OCI-LY3 (cell line): ENCODE results near the gene TPP1.

Experiments
- CTCF ChIP-seq: fragments of 200-600, 300-600 bp; sonication (generic); IDR thresholded peaks from 2 replicates; pipeline ENCODE4 v1.5.1; 2014; ENCODE audit warnings: antibody characterized with exemption, low read length, low read depth
- EZH2phosphoT487 ChIP-seq: fragments of 200-600 bp; shearing (Covaris generic); IDR thresholded peaks from 2 replicates; pipeline ENCODE4 v1.6.1; 2018; ENCODE audit warnings: antibody characterized with exemption, mixed run types, low read depth

DNA sequence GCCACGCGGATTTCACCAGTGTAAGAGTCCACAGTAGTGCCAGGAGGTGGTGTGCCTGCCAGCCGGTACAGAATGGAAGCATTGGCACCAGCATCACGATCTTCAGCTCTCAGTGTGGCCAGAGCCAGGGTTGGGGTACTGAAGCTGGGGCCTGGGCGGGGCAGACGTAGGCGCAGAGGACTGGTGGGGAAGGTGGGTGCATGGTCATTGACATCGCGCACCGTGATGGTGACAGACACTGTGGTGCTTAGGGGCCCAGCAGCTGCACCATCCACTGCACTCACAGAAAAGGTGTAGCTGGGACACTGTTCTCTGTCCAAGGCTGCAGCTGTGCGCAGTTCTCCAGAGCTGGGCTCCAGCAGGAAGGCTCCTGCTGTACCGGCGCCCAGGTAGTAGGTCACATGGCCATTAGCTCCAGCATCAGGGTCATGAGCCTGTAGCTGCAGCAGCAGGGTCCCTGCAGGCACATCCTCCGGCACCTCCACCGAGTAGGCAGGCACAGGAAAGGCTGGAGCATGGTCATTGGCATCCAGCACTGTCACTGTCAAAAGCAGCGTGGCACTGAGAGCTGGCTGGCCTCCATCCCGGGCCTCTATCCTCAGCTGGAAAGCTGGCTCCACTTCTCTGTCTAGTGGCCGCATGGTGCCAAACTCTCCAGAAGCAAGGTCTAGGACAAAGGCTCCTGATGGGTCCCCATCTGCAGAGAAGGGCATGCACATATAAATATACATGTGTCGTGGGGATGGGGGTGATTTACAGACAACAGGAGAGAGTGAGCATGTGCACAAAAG, 7.9 kb upstream of the TPP1 start:
- TF ChIP-seq EZH2phosphoT487 (no peak), CTCF (no peak)
